ENCODE results near the gene ERN1.

GRCh38 chr17:64160378-64160777, 30.4 kb upstream of the ERN1 start:
- TF ChIP-seq POLR2AphosphoS5 (IDR thresholded peaks at IDR 0.05) (no peak), CTCF (IDR thresholded peaks at IDR 0.05) (no peak), POLR2A (IDR thresholded peaks at IDR 0.05) (no peak), EP300 (IDR thresholded peaks at IDR 0.05) (no peak)
